Measurements from ENCODE around the gene PDCD4.

Gene PDCD4

GRCh38 chr10:110845192-110845755 is 26.5 kb upstream of the PDCD4 start:
- CTCF ChIA-PET, result interaction anchor here (1.1 to 6.6 kb wide), 9 partner anchors 8 to 100 kb away, joined by 3 to 58 read pairs (median 4); partner anchors contain the start of gene PDCD4
- DNase-seq (ENCODE audit: extremely low spot score), result no peak
- TF ChIP-seq CTCF (IDR thresholded peaks at IDR 0.05; ENCODE audit: control extremely low read depth, extremely low read depth, low read depth, missing control alignments), result no peak
- POLR2A ChIA-PET, result interaction anchor here (0.6 to 1.6 kb wide), 2 partner anchors 20 to 73 kb away, joined by 3 to 4 read pairs; no protein-coding TSS in a partner anchor

- CTCF ChIA-PET, result interaction anchor here (0.7 to 6.6 kb wide), 12 partner anchors 9 to 101 kb away, joined by 3 to 58 read pairs (median 4); partner anchors contain the start of gene PDCD4
- TF ChIP-seq CTCF (IDR thresholded peaks at IDR 0.05; ENCODE audit: control extremely low read depth, extremely low read depth, low read depth, missing control alignments), result no peak
- DNase-seq (ENCODE audit: extremely low spot score), result no peak
- POLR2A ChIA-PET, result interaction anchor here (1.4 to 1.6 kb wide), 2 partner anchors 19 to 73 kb away, joined by 4 to 6 read pairs; partner anchors contain the start of genes BBIP1 and SHOC2
These were observed 25.7 kb upstream of the PDCD4 start for GRCh38 chr10:110845756-110846620.

- POLR2A ChIA-PET, result no interaction called here
- no peak for TF ChIP-seq CTCF (IDR thresholded peaks at IDR 0.05; ENCODE audit: control extremely low read depth, extremely low read depth, low read depth, missing control alignments)
- CTCF ChIA-PET, result interaction anchor here (1.4 to 6.6 kb wide), 2 partner anchors 13 to 18 kb away, joined by 4 to 58 read pairs; no protein-coding TSS in a partner anchor
These were observed 24.4 kb upstream of the PDCD4 start for GRCh38 chr10:110847374-110847773.

GRCh38 chr10:110848106-110848505 is 23.6 kb upstream of the PDCD4 start:
- no peak for DNase-seq (ENCODE audit: extremely low spot score)
- CTCF ChIA-PET, result interaction anchor here (1.5 to 1.7 kb wide), 2 partner anchors 10 to 12 kb away, joined by 4 read pairs; no protein-coding TSS in a partner anchor
- no peak for TF ChIP-seq CTCF (IDR thresholded peaks at IDR 0.05; ENCODE audit: control extremely low read depth, extremely low read depth, low read depth, missing control alignments)
- POLR2A ChIA-PET, result no interaction called here

More at GRCh38 chr10:110847374-110847773, 24.4 kb upstream of the PDCD4 start:
- DNase-seq (ENCODE audit: extremely low spot score), result no peak

- TF ChIP-seq CTCF (IDR thresholded peaks at IDR 0.05; ENCODE audit: control extremely low read depth, extremely low read depth, low read depth, missing control alignments), result no peak
- ChIA-PET POLR2A (no interaction called here), CTCF (interaction anchor here (0.6 to 2.1 kb wide), 6 partner anchors 10 to 47 kb away, joined by 3 to 9 read pairs (median 4); no protein-coding TSS in a partner anchor)
- no peak for DNase-seq (ENCODE audit: extremely low spot score)
These were observed 21.6 kb upstream of the PDCD4 start for GRCh38 chr10:110850099-110850498.

GRCh38 chr10:110851020-110851612 is 20.6 kb upstream of the PDCD4 start:
- CTCF ChIA-PET, result interaction anchor here (0.6 to 2.5 kb wide), 8 partner anchors 9 to 48 kb away, joined by 3 to 10 read pairs (median 4); no protein-coding TSS in a partner anchor
- no peak for TF ChIP-seq CTCF (IDR thresholded peaks at IDR 0.05; ENCODE audit: control extremely low read depth, extremely low read depth, low read depth, missing control alignments)
- DNase-seq (ENCODE audit: extremely low spot score), result no peak
- POLR2A ChIA-PET, result no interaction called here
